Gastrocnemius medialis (tissue), 4 donors: Measurements from ENCODE around the gene PHF12. TPM values are rescaled to one million over a fixed set of nuclear protein-coding genes. Genes with fewer than 3 reads are reported as not detected.
"Not testable (repeated sequence)": the region's sequence is repeated elsewhere in the genome, so short reads cannot be mapped to it uniquely, and the experiment has no call there.

Experiments
- ATAC-seq, 2 donors: fragments of 150-250 bp; one replicate each; pipeline ENCODE4 v1.9.1; 2016
- DNase-seq, 2 donors: peaks; one replicate each; pipeline ENCODE4 v3.0.0-alpha.2; 2019
- H3K27ac ChIP-seq, 4 donors: fragments of 200-600 bp; sonication (generic); 1 replicate in 1 of 4; 2 replicates in 3 of 4; pipeline ENCODE4 v1.5.1; 2016 to 2018; ENCODE audit warnings: mild to moderate bottlenecking in 2 of 4, moderate library complexity in 1 of 4
- H3K27me3 ChIP-seq, 3 donors: fragments of 200-600 bp; sonication (generic) in 2 of 3; 1 replicate in 1 of 3; 2 replicates in 2 of 3; pipeline versions ENCODE4 v1.5.1 to v1.6.0; 2016 to 2019; ENCODE audit warnings: mild to moderate bottlenecking in 1 of 3, moderate library complexity in 1 of 3
- H3K36me3 ChIP-seq, 2 donors: fragments of 200-600 bp; sonication (generic) in 1 of 2; one replicate each; pipeline ENCODE4 v1.5.1; 2017 to 2018
- H3K4me1 ChIP-seq, 2 donors: fragments of 200-600 bp; sonication (generic) in 1 of 2; one replicate each; pipeline ENCODE4 v1.5.1; 2016 to 2017; ENCODE audit warnings: mild to moderate bottlenecking in 2 of 2
- H3K4me3 ChIP-seq, 4 donors: fragments of 200-600 bp; sonication (generic) in 3 of 4; 1 replicate in 1 of 4; 2 replicates in 3 of 4; pipeline ENCODE4 v1.5.1; 2016 to 2019; ENCODE audit warnings: mild to moderate bottlenecking in 2 of 4
- H3K9me3 ChIP-seq, 3 donors: fragments of 200-600 bp; sonication (generic) in 2 of 3; 1 replicate in 1 of 3; 2 replicates in 2 of 3; pipeline ENCODE4 v1.5.1; 2016 to 2019
- POLR2A ChIP-seq, 2 donors: fragments of 450-650 bp; IDR thresholded peaks; one replicate each; pipeline ENCODE4 v1.6.1; 2017; ENCODE audit warnings: antibody characterized with exemption in 2 of 2, mild to moderate bottlenecking in 2 of 2, moderate library complexity in 2 of 2
- in situ Hi-C, 4 donors: fragments of 200-750 bp; cut with MboI; loops; one replicate each; pipeline versions ENCODE4 v1.15.0 to v1.8.0; 2017; ENCODE audit warnings: low sequenced_read_pairs in 4 of 4
- intact Hi-C: fragments of 100-400 bp; cut with DNase I; formaldehyde crosslinking; loops from one replicate; pipeline ENCODE4 v1.15.1; 2023; ENCODE audit warnings: low total_unique reads
- total RNA-seq, 4 donors: library from RNA; depleted of rRNA; stranded (reverse); fragments of >200 nt; gene quantifications; one replicate each; pipeline versions ENCODE4 v1.1.0 to v1.2.3, GENCODE V29; 2016
- TF ChIP-seq, protein P1 (sequence below), 5 experiments: fragments of 450-650 bp in 3 of 5; fragments of 200-600 bp in 2 of 5; sonication (generic) in 2 of 5; IDR thresholded peaks in 4 of 5; conservative IDR thresholded peaks in 1 of 5; 1 replicate in 4 of 5; 2 replicates in 1 of 5; pipeline ENCODE4 v1.5.1; 2016 to 2019; ENCODE audit warnings: antibody characterized with exemption in 5 of 5, mild to moderate bottlenecking in 3 of 5, moderate library complexity in 3 of 5

PHF12 gene
- total RNA-seq, 4 donors from 2014 or later = 22.1 to 37.3 (median 24.2) TPM

DNA sequence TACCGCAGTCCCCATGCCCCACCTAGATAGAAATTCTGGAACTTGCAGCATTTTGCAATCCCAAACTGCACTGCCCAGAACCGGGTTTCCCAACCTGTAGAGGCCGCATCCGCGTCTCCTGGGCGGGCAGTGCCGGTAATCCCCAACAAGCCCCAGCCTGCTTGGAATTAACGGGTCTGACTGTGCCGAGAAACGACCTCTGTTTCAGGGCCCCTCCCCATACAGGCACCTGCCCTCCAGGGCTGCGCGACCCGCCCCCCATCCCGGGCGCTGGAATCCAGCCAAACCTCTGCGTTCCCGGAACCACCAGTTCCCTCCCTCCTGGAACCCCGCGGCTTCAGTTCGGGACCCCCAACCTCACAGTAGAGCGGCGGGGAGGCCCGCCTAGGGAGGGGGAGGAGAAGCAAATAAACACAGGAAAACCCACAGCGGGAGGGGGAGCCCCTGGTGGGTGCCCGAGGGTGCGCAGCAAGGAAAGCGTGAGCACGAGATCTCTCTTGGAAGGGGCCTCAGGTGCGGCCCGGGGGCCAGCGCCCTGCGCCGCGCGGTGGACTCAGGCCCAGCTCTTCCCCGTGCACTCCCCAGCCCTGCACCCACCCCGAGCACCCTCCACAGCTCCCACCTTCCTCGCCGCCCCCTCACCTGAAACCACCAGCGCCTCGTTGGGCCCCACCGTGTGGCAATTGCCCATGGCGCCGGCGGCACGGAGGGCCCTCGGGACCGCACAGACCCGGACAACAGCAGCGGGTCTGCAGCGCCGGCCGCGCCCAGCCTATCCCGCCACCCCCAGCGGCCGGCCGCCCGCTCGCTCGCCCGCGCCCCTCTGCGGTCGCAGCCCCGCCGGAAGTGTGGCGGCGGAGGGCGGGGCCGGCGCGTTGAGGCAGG is 54.2 kb downstream of the PHF12 start, which contains the start of gene FLOT2:
FLOT2 (minus strand) TSS at position 850 of the 885 bp plus-strand sequence; CDS start at position 691, 159 bp downstream.
- peak; percentile 17 to 43 for TF ChIP-seq POLR2A (IDR thresholded peaks at IDR 0.05)
- TF ChIP-seq, protein P1, sequence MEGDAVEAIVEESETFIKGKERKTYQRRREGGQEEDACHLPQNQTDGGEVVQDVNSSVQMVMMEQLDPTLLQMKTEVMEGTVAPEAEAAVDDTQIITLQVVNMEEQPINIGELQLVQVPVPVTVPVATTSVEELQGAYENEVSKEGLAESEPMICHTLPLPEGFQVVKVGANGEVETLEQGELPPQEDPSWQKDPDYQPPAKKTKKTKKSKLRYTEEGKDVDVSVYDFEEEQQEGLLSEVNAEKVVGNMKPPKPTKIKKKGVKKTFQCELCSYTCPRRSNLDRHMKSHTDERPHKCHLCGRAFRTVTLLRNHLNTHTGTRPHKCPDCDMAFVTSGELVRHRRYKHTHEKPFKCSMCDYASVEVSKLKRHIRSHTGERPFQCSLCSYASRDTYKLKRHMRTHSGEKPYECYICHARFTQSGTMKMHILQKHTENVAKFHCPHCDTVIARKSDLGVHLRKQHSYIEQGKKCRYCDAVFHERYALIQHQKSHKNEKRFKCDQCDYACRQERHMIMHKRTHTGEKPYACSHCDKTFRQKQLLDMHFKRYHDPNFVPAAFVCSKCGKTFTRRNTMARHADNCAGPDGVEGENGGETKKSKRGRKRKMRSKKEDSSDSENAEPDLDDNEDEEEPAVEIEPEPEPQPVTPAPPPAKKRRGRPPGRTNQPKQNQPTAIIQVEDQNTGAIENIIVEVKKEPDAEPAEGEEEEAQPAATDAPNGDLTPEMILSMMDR (IDR thresholded peaks at IDR 0.05 in 4 of 5, conservative IDR thresholded peaks at IDR 0.05 in 1 of 5) = peak; percentile 19 to 51 (median 37)
- Histone ChIP-seq H3K4me3 (peak within 1 kb of the TSS; percentile 70 to 92 (median 84)), H3K27ac (peak within 1 kb of the TSS; percentile 82 to 89 (median 85)), H3K36me3 (no peaks in the 10 kb centered on the region), H3K9me3 (no peaks in the 10 kb centered on the region), H3K27me3 (no peaks in the 10 kb centered on the region), H3K4me1 (peaks cover 23 to 26% of the 10 kb centered on the region in 2 donors)
- DNase-seq (peak; percentile 29 to 53), ATAC-seq (peak; percentile 63 to 70)
- in situ Hi-C loops (loop anchor here in 1 of 4 donors (10.0 kb wide), 1 partner anchor 132 kb away; no protein-coding TSS in a partner anchor), intact Hi-C loops (loop anchor here (5.0 kb wide), 3 partner anchors 40 to 170 kb away; partner anchors contain the start of genes ERAL1, NEK8 and TLCD1)

DNA sequence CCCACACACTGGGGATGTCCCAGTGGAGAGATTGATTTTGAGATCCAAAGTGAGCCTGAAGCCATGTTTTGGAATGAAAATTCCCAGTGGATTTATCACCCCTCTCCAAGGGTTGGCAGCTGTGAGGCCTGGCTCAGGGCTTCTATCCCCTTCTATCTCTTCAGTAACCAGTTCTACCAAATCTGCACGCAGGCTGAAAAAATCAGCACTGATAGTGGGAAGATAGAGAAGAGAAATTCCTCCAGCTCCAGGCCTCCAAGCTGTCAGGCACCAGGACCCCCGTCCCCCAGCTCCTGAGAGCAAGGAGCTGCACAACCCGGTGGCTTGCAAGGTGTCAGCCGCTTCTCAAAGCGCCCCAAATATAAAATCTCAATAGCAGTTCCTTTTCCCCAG is 54.8 kb downstream of the PHF12 start:
- Histone ChIP-seq H3K27me3 (no peaks in the 10 kb centered on the region), H3K4me3 (peak overlapping the region; percentile 70 to 92 (median 84)), H3K36me3 (no peaks in the 10 kb centered on the region), H3K27ac (peak overlapping the region; percentile 82 to 89 (median 85)), H3K4me1 (peaks cover 27 to 29% of the 10 kb centered on the region in 2 donors), H3K9me3 (no peaks in the 10 kb centered on the region)
- in situ Hi-C loops (loop anchor here in 1 of 4 donors (10.0 kb wide), 1 partner anchor 132 kb away; no protein-coding TSS in a partner anchor), intact Hi-C loops (loop anchor here (5.0 kb wide), 3 partner anchors 39 to 169 kb away; partner anchors contain the start of genes ERAL1, NEK8 and TLCD1)
- TF ChIP-seq POLR2A (IDR thresholded peaks at IDR 0.05) = no peak
- TF ChIP-seq, protein P1 (IDR thresholded peaks at IDR 0.05 in 4 of 5, conservative IDR thresholded peaks at IDR 0.05 in 1 of 5) = no peak
- DNase-seq = no peak
- ATAC-seq = no peak

DNA sequence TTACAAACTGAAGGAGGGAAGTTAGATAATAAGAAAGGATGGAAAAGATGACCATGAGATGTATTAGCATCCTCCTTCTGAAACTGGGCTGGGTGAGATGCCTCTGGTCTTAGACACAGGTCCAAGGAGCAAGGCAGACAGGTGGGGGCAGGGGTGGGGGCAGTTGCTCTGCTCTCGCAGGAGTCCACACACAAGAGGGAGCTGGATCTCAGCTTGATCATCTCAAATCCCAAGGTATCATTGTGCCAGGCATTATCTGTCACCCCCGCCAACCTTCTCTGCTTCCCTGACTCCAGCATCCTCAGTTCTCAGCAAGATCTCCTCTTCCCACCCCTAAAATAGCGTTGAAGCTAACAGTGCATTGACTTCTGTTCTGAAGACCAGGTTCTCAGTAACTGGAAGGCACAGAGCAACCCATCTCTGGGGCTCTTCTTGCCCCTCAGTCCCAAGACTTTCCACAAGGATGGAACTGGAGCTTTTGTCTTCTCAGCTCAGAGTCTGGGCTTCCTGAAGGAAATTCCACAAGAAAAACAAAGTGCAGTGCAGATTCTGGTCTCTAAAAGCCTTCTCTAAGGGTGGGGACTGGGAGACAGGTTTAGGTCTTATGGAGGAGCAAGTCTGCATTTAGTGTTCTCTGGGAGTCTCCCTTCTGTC is 55.4 kb downstream of the PHF12 start:
- intact Hi-C loops (loop anchor here (5.0 kb wide), 3 partner anchors 39 to 169 kb away; partner anchors contain the start of genes ERAL1, NEK8 and TLCD1), in situ Hi-C loops (loop anchor here in 1 of 4 donors (10.0 kb wide), 1 partner anchor 131 kb away; no protein-coding TSS in a partner anchor)
- peaks cover 33% of the 10 kb centered on the region in 2 donors for H3K4me1 ChIP-seq
- H3K27me3 ChIP-seq = no peaks in the 10 kb centered on the region
- H3K36me3 ChIP-seq = no peaks in the 10 kb centered on the region
- no peak for DNase-seq
- peak overlapping the region; percentile 82 to 89 (median 85) for H3K27ac ChIP-seq
- TF ChIP-seq, protein P1 (IDR thresholded peaks at IDR 0.05 in 4 of 5, conservative IDR thresholded peaks at IDR 0.05 in 1 of 5) = no peak
- TF ChIP-seq POLR2A (IDR thresholded peaks at IDR 0.05) = no peak
- H3K4me3 ChIP-seq = peak overlapping the region in 2 of 4 donors; percentile 70 to 92
- H3K9me3 ChIP-seq = no peaks in the 10 kb centered on the region
- ATAC-seq = no peak

DNA sequence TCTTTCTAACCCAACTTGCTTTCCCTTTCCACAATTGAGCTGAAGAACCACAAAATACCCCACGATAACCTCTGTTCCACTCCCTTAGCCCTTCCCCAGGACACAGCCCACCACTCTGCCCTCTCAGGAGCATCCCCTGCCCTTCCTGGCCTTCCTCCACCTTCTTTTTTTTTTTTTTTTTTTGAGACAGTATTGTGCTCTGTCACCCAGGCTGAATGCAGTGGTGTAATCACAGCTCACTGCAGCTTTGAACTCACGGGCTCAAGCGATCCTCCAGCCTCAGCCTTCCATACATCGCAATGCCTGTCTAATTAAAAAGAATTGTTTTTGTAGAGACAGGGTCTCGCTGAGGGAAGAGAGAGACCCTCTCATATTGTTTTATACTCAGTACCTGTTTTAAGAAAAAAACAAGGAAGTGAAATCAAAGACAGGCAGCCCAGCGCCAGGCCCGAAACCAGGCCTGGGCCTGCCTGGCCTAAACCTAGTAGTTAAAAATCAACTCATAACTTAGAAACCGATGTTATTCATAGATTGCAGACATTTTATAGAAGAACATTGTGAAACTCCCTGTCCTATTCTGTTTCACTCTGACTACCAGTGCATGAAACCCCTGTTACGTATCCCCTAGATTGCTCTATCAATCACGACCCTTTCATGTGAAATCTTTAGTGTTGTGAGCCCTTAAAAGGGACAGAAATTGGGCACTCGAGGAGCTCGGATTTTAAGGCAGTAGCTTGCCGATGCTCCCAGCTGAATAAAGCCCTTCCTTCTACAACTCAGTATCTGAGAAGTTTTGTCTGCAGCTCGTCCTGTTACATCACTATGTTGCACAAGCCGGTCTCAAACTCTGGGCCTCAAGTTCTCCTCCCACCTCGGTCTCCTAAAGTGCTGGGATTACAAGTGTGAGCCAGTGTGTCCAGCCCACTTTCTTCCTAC is 57.8 kb downstream of the PHF12 start:
- DNase-seq = not testable (repeated sequence)

More for the DNA sequence above, 57.8 kb downstream of the PHF12 start:
- H3K36me3 ChIP-seq, ATAC-seq, H3K27me3 ChIP-seq, intact Hi-C loops, H3K9me3 ChIP-seq, H3K4me3 ChIP-seq: not testable (repeated sequence)
- in situ Hi-C loops = loop anchor here in 1 of 4 donors (10.0 kb wide), 1 partner anchor 129 kb away; no protein-coding TSS in a partner anchor
- peak overlapping the region; percentile 33 to 60 (median 52) for H3K27ac ChIP-seq
- peaks cover 32 to 33% of the 10 kb centered on the region in 2 donors for H3K4me1 ChIP-seq
